NCI-H510A (cell line): ENCODE data around the gene TRIM25.
A peak's percentile ranks its signal among the peaks of the same experiment; 100 is the strongest.
"Not testable (repeated sequence)": the region's sequence is repeated elsewhere in the genome, so short reads cannot be mapped to it uniquely, and the experiment has no call there.

Experiments
- DNase-seq: peaks from one replicate; lab custom pipeline; 2025; lab: John Stamatoyannopoulos, UW

Gene TRIM25, protein sequence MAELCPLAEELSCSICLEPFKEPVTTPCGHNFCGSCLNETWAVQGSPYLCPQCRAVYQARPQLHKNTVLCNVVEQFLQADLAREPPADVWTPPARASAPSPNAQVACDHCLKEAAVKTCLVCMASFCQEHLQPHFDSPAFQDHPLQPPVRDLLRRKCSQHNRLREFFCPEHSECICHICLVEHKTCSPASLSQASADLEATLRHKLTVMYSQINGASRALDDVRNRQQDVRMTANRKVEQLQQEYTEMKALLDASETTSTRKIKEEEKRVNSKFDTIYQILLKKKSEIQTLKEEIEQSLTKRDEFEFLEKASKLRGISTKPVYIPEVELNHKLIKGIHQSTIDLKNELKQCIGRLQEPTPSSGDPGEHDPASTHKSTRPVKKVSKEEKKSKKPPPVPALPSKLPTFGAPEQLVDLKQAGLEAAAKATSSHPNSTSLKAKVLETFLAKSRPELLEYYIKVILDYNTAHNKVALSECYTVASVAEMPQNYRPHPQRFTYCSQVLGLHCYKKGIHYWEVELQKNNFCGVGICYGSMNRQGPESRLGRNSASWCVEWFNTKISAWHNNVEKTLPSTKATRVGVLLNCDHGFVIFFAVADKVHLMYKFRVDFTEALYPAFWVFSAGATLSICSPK

DNA sequence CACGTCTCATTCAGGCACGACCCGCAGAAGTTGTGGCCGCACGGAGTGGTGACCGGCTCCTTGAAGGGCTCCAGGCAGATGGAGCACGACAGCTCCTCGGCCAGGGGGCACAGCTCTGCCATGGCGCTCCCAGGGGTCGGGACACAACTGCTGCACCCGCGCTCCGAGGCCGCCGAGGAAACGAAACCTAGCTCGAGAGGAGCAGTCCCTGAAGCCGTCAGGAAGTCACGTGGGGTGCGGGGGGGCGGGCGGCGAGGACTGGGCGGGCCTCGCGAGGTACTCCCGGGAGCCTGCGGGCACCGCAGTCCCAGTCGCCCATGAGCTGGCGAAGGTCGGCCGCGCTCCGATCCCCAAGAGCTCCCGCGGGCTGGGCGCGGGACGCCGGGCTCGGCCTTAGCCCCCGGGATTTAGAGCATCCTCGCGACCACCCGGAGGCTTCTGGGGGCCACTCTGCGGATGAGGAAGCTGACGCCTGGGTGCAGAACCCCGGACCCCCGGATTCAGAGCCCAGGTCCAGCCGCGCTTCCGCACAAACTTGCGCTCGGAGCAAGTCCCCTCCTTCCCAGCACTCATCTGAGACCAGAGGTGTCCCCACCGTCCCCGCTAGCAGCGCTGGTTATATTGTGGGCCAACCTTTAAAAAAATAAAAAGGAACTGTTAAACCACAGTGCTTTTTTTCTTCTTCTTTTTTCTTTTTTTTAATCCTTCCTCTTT is at the start of gene TRIM25:
Gene TRIM25, minus strand, starts transcription at position 183 of the 714 bp plus-strand sequence. Its CDS starts 61 bp downstream, at position 122.
- DNase-seq, result peak; percentile 87

DNA sequence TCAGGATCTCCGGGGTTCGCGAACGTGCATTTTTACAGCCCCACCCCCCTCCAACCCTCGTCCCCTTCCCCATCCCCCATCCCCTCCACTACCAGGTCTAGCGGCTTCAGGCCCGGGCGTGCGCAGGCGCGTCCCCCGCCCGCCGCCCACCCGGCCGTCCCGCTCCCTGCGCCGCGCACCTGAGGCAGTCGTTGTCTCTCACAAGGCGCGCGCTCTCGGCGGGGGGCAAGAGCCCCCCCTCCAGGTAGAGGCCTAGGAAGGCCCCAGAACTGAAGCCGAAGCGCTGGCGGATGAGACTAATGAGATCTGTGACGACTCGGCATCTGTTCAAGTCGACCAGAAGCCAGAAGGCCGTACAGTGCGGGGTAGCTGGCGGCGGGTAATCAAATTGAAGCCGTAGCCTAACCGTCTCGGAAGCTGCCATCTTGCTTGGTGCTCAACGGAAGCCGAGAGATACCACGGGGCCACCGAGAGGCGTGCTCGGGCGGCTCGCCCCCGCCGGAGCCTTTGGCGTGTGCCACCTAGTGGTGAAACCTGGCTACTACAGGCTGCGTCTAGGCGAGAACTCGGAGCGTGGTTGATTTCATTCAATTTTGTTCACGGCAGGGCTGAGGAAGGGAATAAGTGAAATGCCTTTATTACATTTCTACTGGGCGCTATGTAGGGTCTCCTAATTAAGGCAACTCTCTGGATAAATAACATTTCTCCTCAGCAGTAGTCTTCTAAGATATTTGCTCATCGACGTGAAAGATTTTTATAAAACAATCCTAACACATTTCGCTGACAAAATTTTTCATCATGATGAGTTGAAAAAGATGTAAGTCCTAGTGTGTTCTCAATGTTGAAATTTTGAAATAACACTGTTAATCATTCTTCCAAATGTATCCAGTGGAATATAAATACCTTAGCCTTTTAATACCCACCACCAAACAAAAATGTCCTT is 47.0 kb upstream of the TRIM25 start, which contains the start of gene COIL:
Gene COIL, minus strand, starts transcription at position 455 of the 943 bp plus-strand sequence. Its CDS starts 31 bp downstream, at position 424.
- peak; percentile 94 for DNase-seq

DNA sequence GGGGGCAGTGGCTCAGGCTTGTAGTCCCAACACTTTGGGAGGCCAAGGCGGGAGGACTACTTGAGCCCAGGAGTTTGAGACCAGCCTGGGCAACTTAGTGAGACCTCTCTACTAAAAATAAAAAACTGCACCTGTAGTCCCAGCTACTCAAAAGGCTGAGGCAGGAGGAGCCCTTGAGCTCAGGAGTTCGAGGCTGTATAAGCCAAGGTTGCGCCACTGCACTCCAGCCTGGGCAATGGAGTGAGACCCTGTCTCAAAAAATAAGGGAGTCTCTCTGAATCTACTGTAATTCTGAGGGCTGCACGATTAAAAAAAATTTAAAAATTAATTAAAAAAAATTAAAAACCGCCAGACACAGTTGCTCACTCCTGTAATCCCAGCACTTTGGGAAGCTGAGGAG is 43.1 kb upstream of the TRIM25 start:
- no peak for DNase-seq

DNA sequence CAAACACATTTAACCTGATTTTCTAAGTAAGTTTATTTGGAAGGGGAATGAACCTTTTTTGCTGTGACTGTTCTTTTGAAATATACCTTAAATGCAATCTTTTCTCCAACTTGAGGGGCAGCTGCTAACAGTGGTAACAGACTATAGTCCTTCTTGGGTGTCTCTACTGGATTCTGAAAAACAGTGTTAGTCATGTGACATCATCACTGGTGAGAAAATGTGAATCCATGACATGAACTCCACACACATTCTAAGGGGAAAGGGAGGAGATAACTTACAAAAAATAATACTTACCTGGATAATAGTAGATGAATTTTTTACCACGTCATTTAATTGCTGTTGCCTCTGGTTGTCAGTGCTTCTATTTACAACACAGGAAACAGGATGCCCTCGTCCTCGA is 35.7 kb upstream of the TRIM25 start:
- DNase-seq, result no peak

DNA sequence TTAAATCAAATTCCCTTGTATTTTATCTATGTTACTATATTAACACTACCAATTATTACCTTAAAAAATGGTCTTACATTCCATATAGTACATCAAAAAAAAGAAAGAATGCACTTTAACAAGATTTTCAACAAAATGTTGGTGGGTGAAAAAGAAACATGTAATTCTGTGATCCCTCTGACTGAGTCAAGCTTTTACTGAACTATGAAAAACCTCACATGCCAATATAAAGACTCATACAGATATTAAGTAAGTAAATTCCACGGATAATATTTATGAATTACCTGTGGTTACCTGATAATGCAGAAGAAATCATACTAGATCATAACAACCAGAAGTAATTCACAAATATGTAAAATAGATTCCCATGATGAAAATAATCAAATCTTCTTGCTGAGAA is 34.6 kb upstream of the TRIM25 start:
- no peak for DNase-seq

DNA sequence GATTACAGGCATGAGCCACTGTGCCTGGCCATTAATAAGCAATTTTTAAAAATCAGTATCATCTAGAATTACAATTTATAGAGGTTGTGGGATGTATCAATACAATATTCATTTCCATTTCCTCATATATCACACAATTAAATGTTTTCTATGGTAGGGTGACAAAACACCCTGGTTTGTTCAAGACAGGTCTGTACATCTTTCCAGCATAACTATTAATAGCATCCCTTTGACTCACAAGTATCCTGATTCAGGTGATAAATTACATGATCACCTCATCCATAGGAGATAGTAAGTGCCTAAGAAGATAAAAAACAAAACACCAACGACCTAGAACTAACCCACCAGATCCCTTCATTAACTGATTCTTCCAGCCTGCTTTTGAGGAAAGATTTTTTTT is 33.9 kb upstream of the TRIM25 start:
- DNase-seq, result no peak

DNA sequence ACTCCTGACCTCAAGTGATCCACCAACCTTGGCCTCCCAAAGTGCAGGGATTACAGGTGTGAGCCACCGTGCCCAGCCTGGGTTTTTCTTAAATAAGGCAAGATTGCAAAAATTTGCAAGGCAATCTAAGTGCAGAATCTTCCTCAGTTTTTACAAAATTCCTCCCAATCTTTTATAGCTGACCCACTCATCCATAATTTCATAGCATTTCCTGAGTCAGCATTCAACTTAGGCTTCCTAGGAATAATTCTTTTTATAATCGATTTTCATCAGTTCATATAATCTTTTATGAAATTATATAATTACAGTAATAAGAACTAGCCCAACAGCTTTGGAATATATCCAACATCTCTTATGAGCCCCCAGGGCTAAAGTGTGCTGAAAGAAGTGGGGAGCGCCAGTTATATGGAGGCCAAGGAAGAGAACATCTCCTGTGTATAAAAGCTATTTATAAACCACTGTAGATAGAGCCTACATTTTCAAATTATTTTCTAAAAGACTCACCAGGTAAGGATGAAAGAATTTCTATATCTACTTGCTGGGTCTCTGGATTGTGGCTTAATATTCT is 32.2 kb upstream of the TRIM25 start:
- DNase-seq, result no peak

DNA sequence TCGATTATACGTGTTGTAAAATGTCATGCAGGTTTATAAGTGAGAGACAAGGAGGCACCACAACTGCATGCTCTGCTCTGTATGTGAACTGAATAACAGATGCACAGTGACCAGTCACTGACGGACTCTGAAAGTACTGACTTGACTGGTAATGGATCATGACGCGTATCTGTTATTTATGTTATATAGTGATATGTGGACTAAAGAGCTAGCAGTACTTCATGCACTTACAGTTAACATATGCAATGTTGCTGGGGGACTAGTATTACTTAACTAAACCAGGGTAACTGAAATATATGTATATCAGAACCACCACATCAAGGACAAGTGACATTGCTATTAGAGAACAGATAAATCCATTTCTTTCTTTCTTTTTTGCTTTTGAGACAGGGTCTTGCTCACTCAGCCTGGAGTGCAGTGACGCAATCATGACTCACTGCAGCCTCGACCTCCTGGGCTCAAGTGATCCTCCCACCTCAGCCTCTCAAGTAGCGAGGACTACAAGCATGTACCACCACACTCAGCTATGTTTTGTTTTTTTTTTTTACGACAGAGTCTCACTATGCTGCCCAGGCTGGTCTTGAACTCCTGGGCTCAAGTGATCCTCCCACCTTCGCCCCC is 29.8 kb upstream of the TRIM25 start:
- no peak for DNase-seq

DNA sequence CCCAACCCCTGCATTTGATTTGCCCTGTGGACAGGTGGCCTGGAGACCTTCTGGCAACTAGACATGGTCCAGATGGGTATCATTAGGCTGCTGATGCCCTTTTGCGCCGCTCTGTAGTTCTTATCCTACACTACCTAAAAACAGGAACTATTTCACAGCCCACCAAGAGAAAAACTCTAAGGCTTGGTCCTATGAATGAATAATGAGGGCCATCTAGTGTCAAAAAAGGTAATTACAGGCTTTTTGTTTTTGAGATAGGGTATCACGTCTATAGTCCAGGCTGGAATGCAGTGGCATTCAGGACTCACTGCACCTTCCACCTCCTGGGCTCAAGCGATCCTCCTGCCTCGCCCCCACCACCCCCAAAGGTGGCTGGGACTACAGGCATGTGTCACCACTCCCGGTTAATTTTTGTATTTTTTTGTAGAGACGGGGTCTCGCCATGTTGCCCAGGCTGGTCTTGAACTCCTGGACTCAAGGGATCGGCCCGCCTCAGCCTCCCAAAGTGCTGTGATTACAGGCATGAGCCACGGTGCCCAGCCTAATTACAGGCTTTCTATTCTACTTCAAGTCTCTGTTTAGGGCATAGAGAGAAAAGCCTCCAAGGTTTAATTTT is 26.1 kb upstream of the TRIM25 start:
- no peak for DNase-seq

DNA sequence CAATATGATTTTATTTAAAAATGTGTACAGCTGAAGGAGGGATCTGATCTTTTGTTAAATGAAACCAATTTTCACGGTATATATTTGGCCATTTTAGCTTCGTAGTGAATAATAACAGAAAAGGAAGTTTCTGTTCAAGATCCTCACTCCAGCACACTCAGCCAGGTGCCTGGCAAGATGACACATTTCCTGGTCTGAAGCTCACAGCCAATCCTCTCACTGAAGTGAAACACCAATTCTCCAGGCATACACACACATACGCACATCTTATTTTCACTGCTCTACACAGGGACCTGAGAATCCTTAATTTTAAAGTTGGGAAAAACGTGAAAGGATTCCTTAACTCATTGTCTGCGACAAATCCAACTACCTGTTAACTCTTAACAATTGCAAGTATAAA is 24.4 kb upstream of the TRIM25 start:
- not testable (repeated sequence) for DNase-seq

DNA sequence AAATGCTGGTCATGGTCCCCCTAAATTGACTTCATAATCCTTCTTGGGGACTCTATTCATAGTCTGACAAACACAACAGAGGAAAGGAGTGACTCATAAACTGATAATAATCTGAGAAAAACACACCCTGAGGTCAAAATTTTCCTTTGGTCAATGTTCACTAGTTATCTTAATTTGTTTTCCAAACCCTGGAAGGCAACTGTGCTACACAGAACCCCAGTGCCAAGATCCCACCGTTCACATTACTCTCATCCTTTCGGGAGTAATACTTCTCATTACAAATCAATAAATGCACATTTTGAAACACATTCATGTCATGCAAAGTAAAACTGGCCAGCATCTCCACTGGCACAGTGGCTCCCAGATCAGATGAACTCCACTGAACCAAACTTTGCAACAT is 23.8 kb upstream of the TRIM25 start:
- no peak for DNase-seq

DNA sequence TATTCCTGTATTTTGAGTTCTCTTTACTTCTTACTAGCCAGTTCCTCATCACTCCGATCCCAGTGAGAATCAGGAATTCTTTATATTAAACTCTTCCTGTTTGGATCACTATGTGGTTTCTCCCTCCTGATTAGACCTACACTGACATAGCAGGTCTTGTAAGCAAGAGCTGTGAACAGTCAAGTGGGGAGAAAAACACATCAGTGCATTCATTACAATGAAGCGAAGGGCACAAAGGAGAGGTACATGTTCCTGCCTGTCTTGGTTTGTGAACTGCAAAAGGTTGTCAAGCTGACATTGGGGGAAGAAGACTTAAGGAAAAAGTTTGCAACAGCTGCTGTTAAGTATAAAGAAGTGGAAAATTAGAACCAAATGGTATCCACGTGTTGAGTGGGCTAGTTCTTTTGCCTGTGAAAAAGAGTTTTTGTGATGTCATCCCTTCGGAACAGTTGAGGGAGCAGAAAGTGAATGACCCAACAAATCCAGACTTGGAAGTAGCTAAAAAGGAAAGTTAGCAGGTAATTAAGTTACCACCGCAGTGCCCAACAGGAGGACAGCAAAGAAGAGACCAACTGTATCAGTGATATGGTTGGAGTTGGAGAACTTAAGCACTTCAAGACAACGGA is 23.0 kb upstream of the TRIM25 start:
- no peak for DNase-seq

DNA sequence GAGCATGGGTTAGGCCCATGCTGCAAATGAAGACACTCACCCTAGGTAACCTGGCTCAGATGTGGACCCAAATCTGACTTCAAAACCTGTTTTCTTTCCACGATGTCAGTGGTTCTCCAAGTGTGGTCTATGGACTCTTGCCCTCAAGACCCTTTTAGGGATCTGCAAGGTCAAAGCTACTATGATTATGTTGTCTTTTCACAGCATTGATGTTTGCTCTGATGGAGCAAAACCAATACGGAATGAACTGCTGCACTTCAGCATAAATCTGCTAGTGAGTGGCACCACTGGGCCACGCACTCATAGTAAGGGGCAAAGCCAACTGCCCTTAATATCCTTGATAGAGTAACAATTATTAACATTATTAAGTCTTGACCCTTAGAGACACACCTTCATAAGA is 21.6 kb upstream of the TRIM25 start:
- no peak for DNase-seq

DNA sequence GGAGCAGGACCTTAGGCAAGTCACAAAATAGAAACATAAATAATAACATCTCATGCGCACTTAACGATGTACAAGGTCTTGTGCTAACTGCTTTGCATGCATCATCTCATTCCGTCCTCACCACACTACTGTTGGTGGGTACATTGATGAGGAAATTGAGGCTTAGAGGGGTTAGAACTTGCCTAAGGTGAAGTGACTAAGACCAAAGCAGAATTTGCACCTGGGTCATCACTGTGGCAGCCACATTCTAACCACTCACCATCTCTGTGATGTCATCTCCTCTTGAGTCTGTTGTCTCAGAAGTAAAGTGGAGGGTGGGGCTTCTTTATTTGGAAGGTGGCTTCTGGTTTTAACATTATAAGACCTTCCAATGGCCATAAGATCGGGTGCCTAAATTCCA is 20.4 kb upstream of the TRIM25 start:
- DNase-seq, result no peak

DNA sequence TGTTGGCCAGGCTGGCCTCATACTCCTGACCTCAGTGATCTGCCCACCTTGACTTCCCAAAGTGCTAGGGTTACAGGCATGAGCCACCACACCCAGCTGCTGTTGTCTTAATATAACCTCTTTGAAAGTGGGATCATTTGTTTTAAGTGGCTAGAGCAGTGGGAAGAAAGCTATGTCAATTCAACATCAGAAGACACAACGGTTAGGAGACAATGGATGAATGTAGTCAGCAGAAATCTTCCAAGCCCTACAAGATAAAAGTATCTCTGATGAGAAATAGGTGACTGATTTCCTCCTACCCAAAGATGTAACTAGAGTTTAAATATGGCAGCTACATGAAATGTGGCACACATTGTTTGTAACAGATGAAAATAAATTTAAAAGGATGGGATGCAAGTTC is 20.0 kb upstream of the TRIM25 start:
- DNase-seq, result no peak

DNA sequence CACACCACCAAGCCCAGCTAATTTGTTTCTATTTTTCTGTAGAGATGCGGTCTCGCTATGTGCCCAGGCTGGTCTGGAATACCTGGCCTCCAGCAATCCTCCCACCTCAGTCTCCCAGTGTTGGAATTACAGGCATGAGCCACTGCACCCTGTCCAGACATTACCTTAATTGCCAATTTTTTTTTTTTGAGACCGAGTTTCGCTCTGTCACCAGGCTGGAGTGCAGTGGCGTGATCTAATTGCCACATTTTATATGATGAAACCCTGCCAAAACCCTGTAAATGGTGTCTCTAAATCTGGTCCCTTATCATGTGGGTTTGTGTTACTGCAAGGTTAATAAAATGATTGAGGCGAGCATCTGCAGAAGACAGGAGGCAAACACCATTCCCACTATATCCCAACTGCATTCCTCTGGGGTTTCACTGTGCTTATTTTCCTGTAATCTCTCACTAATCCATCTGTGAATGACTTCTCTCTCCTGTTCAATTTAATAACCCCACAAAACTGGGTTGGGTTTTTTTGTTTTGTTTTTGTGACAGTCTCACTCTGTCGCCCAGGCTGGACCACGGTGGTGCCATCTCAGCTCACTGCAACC is 19.4 kb upstream of the TRIM25 start:
- DNase-seq, result no peak

DNA sequence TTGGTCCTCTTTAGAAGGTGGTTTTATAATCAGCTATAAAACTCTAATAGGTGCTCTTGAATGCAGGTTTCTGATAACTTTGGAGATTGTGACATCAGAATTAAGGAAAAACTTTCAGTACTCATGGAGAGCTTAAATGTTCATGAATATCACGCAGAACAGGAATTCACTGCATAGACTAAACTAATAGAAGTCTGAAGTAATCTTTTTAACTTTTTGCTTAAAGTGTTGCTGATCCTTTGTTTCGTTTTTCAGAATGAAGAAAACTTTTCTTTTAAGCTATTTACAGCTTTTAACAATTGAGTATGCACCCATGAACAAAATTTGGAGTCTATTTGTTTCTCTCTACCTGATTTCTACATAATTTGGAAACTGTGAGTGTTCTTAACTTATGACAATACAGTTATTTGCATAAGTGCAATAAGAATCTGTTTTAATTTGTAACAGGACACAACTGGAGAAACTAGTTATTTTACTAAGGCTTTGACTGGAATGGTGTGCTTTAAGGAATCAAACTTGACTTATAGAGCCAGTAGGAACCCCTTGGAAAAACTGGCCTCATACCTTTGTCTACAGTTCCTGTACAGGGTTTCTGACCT is 17.0 kb upstream of the TRIM25 start:
- no peak for DNase-seq

DNA sequence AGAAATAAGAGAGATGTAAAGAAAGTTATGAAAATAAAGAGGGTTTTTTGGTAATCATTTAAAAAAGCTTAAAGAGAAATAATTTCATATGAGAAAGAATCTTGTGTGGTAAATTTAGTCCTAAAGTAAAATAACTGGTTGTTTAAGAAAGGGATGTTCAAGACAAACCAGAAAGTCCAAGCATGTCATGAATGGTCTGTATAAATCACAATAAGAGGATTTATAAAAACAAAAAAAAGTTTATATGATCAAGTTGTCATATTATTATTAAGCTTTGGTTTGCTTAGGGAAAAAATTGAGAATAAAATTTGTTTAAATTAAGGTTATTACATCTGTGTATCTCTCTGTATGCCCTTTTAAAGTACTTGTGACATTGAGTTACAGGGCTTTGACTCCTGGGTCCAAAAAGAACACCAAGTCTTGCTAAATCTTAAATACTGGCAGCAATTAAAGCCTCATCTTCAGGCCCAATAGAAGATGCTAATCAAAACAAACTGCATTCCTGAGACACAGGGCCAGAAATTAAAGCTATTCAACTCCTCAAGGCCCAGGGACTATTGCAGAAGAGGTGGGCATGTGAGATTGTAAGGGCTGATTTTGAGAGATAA is 15.6 kb upstream of the TRIM25 start:
- no peak for DNase-seq

DNA sequence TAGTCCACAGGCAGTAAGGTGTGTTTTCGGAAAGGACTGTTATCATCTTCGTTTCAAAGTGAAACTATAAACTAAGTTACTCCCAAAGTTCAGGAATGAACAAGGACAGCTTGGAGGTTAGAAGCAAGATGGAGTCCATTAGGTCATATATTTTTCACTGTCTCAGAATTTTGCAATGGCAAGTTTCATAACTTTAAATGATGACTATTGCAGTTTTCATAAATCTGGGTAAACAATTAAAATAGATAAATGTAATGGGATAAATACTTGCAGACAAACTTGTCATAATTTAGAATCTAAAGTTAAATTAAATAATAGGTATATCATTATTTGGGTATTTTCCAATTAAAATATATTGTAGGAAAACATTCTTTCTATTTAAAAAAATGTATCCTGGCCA is 14.7 kb upstream of the TRIM25 start:
- DNase-seq, result no peak
